HUES48 (cell line): ENCODE results near the gene SRSF11.

Experiments
- H3K27ac ChIP-seq: one replicate; pipeline ENCODE4 v1.7.0; 2013; ENCODE audit warnings: low read depth, low read length, inconsistent platforms
- H3K27me3 ChIP-seq: 2 replicates; pipeline ENCODE4 v1.6.1; 2013; ENCODE audit warnings: mild to moderate bottlenecking, low read length; ENCODE audit not compliant: control insufficient read depth, insufficient read depth
- H3K36me3 ChIP-seq: 2 replicates; pipeline ENCODE4 v1.6.1; 2013; ENCODE audit warnings: low read length; ENCODE audit not compliant: control insufficient read depth, insufficient read depth
- H3K4me1 ChIP-seq: 2 replicates; pipeline ENCODE4 v1.6.1; 2013; ENCODE audit warnings: mild to moderate bottlenecking, low read length; ENCODE audit not compliant: control insufficient read depth, insufficient read depth
- H3K4me3 ChIP-seq: 2 replicates; pipeline ENCODE4 v1.5.1; 2013; ENCODE audit warnings: mild to moderate bottlenecking, low read depth, low read length
- H3K9ac ChIP-seq: 2 replicates; pipeline ENCODE4 v1.6.1; 2013; ENCODE audit warnings: mild to moderate bottlenecking, low read depth, low read length, moderate library complexity
- H3K9me3 ChIP-seq: 2 replicates; pipeline ENCODE4 v1.6.1; 2013; ENCODE audit warnings: low read length; ENCODE audit not compliant: control insufficient read depth, insufficient read depth

Gene SRSF11

GRCh38 chr1:70299472-70299871 is 78.3 kb downstream of the SRSF11 start:
- Histone ChIP-seq H3K4me3 (no peak overlapping the region), H3K27me3 (no peaks in the 10 kb centered on the region), H3K9me3 (no peaks in the 10 kb centered on the region), H3K36me3 (peaks cover 62% of the 10 kb centered on the region), H3K4me1 (no peaks in the 10 kb centered on the region), H3K27ac (no peak overlapping the region), H3K9ac (no peak overlapping the region)
